Glutamatergic neuron (in vitro differentiated cells): ENCODE measurements around the gene KCNJ6. TPM values are rescaled to one million over a fixed set of nuclear protein-coding genes. Genes with fewer than 3 reads are reported as not detected.

ENCODE experiments used
- DNase-seq: peaks from one replicate; pipeline ENCODE4 v3.0.0; 2022
- H3K27ac Mint-ChIP-seq: one replicate; pipeline ENCODE4 v1.8.0; 2020; ENCODE audit warnings: mild to moderate bottlenecking, mixed read lengths, inconsistent platforms; ENCODE audit not compliant: unreplicated experiment
- H3K27me3 Mint-ChIP-seq: one replicate; pipeline ENCODE4 v1.8.0; 2020; ENCODE audit warnings: mild to moderate bottlenecking, moderate library complexity, mixed read lengths, inconsistent platforms; ENCODE audit not compliant: unreplicated experiment
- H3K36me3 Mint-ChIP-seq: one replicate; pipeline ENCODE4 v1.8.0; 2020; ENCODE audit warnings: mild to moderate bottlenecking, mixed read lengths, inconsistent platforms; ENCODE audit not compliant: unreplicated experiment
- H3K4me1 Mint-ChIP-seq: one replicate; pipeline ENCODE4 v1.8.0; 2020; ENCODE audit warnings: mild to moderate bottlenecking, low read depth, mixed read lengths, inconsistent platforms; ENCODE audit not compliant: unreplicated experiment
- H3K4me3 Mint-ChIP-seq: one replicate; pipeline ENCODE4 v1.8.0; 2020; ENCODE audit warnings: mild to moderate bottlenecking, mixed read lengths, inconsistent platforms; ENCODE audit not compliant: unreplicated experiment
- H3K9me3 Mint-ChIP-seq: one replicate; pipeline ENCODE4 v1.8.0; 2020; ENCODE audit warnings: mild to moderate bottlenecking, moderate library complexity, mixed read lengths, inconsistent platforms; ENCODE audit not compliant: unreplicated experiment
- CTCF ChIP-seq: fragments of 200-600 bp; sonication (generic); IDR thresholded peaks from one replicate; pipeline ENCODE4 v1.5.0; 2021; ENCODE audit not compliant: partially characterized antibody, unreplicated experiment
- total RNA-seq: library from RNA; stranded (reverse); fragmentation: NEBNext Ultra II Directional; extraction: Animal tissue kit (Norgen Biotek cat#: 25700); gene quantifications from one replicate; pipeline ENCODE4 v1.2.1, GENCODE V29; 2021; ENCODE audit not compliant: unreplicated experiment

KCNJ6 gene
- total RNA-seq, 1 donor from 2014 or later: 80.5 TPM

- Mint-ChIP-seq H3K27ac (no peak overlapping the region), H3K4me3 (no peak overlapping the region)
Observed at GRCh38 chr21:37658121-37658816, 258.0 kb downstream of the KCNJ6 start.

GRCh38 chr21:37656899-37657298 lies 259.4 kb downstream of the KCNJ6 start:
- H3K27me3 Mint-ChIP-seq: no peaks in the 10 kb centered on the region
- H3K36me3 Mint-ChIP-seq: peaks cover 15% of the 10 kb centered on the region
- H3K9me3 Mint-ChIP-seq: peaks cover 6% of the 10 kb centered on the region
- peaks cover 2% of the 10 kb centered on the region for H3K4me1 Mint-ChIP-seq
- no peak overlapping the region for H3K4me3 Mint-ChIP-seq
- no peak for DNase-seq
- H3K27ac Mint-ChIP-seq: no peak overlapping the region
- no peak for TF ChIP-seq CTCF

More at GRCh38 chr21:37658121-37658816, 258.0 kb downstream of the KCNJ6 start:
- no peak for TF ChIP-seq CTCF
- H3K36me3 Mint-ChIP-seq: peaks cover 15% of the 10 kb centered on the region
- DNase-seq: no peak
- H3K27me3 Mint-ChIP-seq: no peaks in the 10 kb centered on the region
- H3K9me3 Mint-ChIP-seq: peaks cover 6% of the 10 kb centered on the region
- H3K4me1 Mint-ChIP-seq: peaks cover 2% of the 10 kb centered on the region

DNA sequence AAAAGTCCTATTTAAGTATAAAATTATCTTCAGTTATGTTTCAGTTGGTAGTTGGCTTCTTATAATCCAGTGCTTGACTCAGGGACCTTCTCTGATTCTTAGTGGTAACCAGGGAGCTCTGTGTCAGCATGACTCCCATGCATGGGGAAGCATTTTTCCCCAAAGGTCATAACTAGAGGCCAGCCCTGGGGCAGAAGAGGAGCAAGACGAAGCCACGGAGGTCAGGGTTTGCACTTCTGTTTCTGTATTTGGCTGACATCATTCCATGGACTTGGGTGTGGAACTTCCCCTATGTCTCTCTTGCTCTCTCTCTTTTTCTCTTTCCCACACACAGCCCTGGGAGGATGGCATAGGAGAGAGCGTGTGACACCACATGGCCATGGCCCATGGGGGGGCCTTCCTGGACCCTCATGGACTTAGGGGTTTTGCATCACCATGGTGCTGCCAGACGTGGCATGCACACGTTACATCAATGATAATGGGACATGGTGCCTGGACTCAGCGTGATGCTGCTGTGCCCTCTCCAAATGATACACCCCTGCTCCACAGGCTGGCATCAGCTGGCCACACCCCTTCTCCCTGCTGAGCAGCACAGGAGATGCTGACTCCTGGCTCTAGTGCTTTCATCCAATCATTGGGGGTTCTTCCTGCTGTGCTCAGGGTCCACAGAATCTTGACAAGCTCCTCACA lies 260.5 kb downstream of the KCNJ6 start:
- TF ChIP-seq CTCF: no peak
- Mint-ChIP-seq H3K36me3 (peaks cover 14% of the 10 kb centered on the region), H3K4me3 (no peak overlapping the region), H3K27ac (no peak overlapping the region), H3K4me1 (peaks cover 2% of the 10 kb centered on the region), H3K27me3 (no peaks in the 10 kb centered on the region), H3K9me3 (peaks cover 6% of the 10 kb centered on the region)
- DNase-seq: no peak

GRCh38 chr21:37654596-37654995 lies 261.7 kb downstream of the KCNJ6 start:
- Mint-ChIP-seq H3K27ac (no peak overlapping the region), H3K27me3 (no peaks in the 10 kb centered on the region), H3K4me1 (no peaks in the 10 kb centered on the region), H3K36me3 (peaks cover 4% of the 10 kb centered on the region), H3K4me3 (no peak overlapping the region), H3K9me3 (peaks cover 3% of the 10 kb centered on the region)
- DNase-seq: no peak
- TF ChIP-seq CTCF: no peak

DNA sequence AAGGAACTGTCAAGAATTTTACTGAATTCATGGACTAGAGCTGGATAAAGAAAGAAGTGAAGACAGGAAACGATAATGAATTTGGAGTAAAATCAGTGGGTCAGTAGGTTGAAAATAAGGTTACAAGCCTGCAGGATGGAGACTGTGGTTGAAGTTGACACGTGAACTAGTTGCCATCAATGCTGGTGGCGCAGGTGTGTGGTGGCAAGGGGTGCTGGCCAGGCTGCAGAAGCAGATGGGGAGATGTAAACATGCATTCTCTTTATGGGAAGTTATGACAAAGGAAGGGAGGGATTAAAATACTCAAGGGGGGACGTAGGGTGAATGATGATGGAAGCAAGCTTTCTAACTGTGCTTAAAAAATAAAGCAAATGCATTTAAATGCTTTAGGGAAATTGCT lies 263.1 kb downstream of the KCNJ6 start:
- no peak for DNase-seq
- no peaks in the 10 kb centered on the region for H3K27me3 Mint-ChIP-seq
- no peaks in the 10 kb centered on the region for H3K4me1 Mint-ChIP-seq
- H3K4me3 Mint-ChIP-seq: no peak overlapping the region
- peaks cover 3% of the 10 kb centered on the region for H3K9me3 Mint-ChIP-seq
- no peaks in the 10 kb centered on the region for H3K36me3 Mint-ChIP-seq
- no peak overlapping the region for H3K27ac Mint-ChIP-seq
- TF ChIP-seq CTCF: no peak
